Adrenal gland (tissue), 12 donors: ENCODE data around the gene NLRP6. TPM values are rescaled to one million over a fixed set of nuclear protein-coding genes. Genes with fewer than 3 reads are reported as not detected.
A peak's percentile ranks its signal among the peaks of the same experiment; 100 is the strongest.

Source experiments
- DNase-seq, 7 donors: peaks; one replicate each; pipeline ENCODE4 v3.0.0-alpha.2; 2019 to 2020
- H3K27ac ChIP-seq, 5 donors: fragments of 200-600 bp; sonication (generic) in 4 of 5; 1 replicate in 3 of 5; 2 replicates in 2 of 5; pipeline versions ENCODE4 v1.5.1 to v1.8.0; 2016 to 2020; ENCODE audit warnings: mild to moderate bottlenecking in 1 of 5
- H3K27me3 ChIP-seq: fragments of 200-600 bp; 2 replicates; pipeline ENCODE4 v1.8.0; 2021
- H3K36me3 ChIP-seq, 2 donors: fragments of 200-600 bp; replicated peaks in 1 of 2; 1 replicate in 1 of 2; 2 replicates in 1 of 2; pipeline versions ENCODE4 v1.5.1 to v1.8.0; 2018 to 2022
- H3K4me1 ChIP-seq, 2 donors: fragments of 200-600 bp; replicated peaks in 1 of 2; 1 replicate in 1 of 2; 2 replicates in 1 of 2; pipeline versions ENCODE4 v1.5.1 to v1.8.0; 2018 to 2021
- H3K4me3 ChIP-seq, 4 donors: fragments of 200-600 bp; sonication (generic) in 3 of 4; one replicate each; pipeline ENCODE4 v1.5.1; 2016 to 2018
- H3K9me3 ChIP-seq, 3 donors: fragments of 200-600 bp; sonication (generic) in 1 of 3; replicated peaks in 1 of 3; 1 replicate in 2 of 3; 2 replicates in 1 of 3; pipeline versions ENCODE4 v1.5.1 to v1.8.0; 2016 to 2021
- CTCF ChIP-seq, 6 experiments: fragments of 450-650 bp in 4 of 6; fragments of 200-600 bp in 2 of 6; sonication (generic) in 1 of 6; IDR thresholded peaks; 1 replicate in 5 of 6; 2 replicates in 1 of 6; pipeline versions ENCODE4 v1.5.1 to v1.8.0; 2016 to 2021; ENCODE audit warnings: antibody characterized with exemption in 6 of 6, mild to moderate bottlenecking in 2 of 6, moderate library complexity in 1 of 6
- POLR2A ChIP-seq, 2 donors: fragments of 450-650 bp; IDR thresholded peaks; one replicate each; pipeline ENCODE4 v1.6.1; 2017; ENCODE audit warnings: antibody characterized with exemption in 2 of 2, mild to moderate bottlenecking in 2 of 2, moderate library complexity in 1 of 2
- WGBS, 4 donors: extraction: QIAGEN DNeasy Blood & Tissue Kit in 2 of 4; methylation state at CpG; one replicate each; pipeline versions ENCODE4 v1.1.5 to v1.1.7; 2013 to 2017; 5-methylcytosine and 5-hydroxymethylcytosine counted together
- intact Hi-C, 2 donors: fragments of 100-400 bp; cut with DNase I; formaldehyde crosslinking; loops; one replicate each; pipeline versions ENCODE4 v1.14.1 to v1.15.0; 2022 to 2023
- polyA plus RNA-seq, 3 donors: library from polyadenylated mRNA; stranded (reverse); fragments of 200-250 nt in 2 of 3; fragments of 350-450 nt in 1 of 3; fragmentation: Illumina TruSeq in 1 of 3; extraction: RNeasy Lipid Tissue Mini Kit (QIAGEN cat#74804) in 1 of 3; gene quantifications; one replicate each; pipeline ENCODE4 v1.2.3, GENCODE V29; 2013 to 2014
- total RNA-seq, 9 donors: library from RNA; depleted of rRNA in 4 of 9; stranded (reverse); fragments of >200 nt in 4 of 9; fragments of 120-200 nt in 1 of 9; fragmentation: NEBNext Ultra II Directional in 1 of 9; extraction: Animal tissue kit (Norgen Biotek cat#: 25700) in 1 of 9; gene quantifications; one replicate each; pipeline versions ENCODE4 v1.1.0 to v1.2.4, GENCODE V29; 2013 to 2023
- donor health status: healthy with polysubstance abuse.
- donor health status: Bipolar disorder and iron deficiency.
- donor health status: DM: yes; HTN: yes; CAD: no.
- donor health status: DM: no; HTN: no; CAD: no.
- donor health status: DM: no; HTN: no; CAD: no.
- donor health status: DM: yes; HTN: yes; CAD: no.

Gene NLRP6
- total and polyA plus RNA-seq, 12 donors, result 0.14 to 0.69 (median 0.24) TPM; not detected in 5

GRCh38 chr11:256952-257737 is 21.1 kb upstream of the NLRP6 start:
- intact Hi-C loops, result no loop called here
- H3K4me1 ChIP-seq, result no peaks in the 10 kb centered on the region
- H3K36me3 ChIP-seq, result peaks cover 0 to 14% of the 10 kb centered on the region in 2 donors
- no peak for DNase-seq
- no peak overlapping the region for H3K27ac ChIP-seq
- no peaks in the 10 kb centered on the region for H3K9me3 ChIP-seq
- TF ChIP-seq POLR2A (IDR thresholded peaks at IDR 0.05) (no peak), CTCF (IDR thresholded peaks at IDR 0.05) (no peak)
- no peak overlapping the region for H3K4me3 ChIP-seq
- no peaks in the 10 kb centered on the region for H3K27me3 ChIP-seq
- 70 to 81% (median 72%) methylated on average over 11 to 14 of the region's 14 CpGs for WGBS, 4 donors

GRCh38 chr11:257766-258493 is 20.3 kb upstream of the NLRP6 start:
- Histone ChIP-seq H3K9me3 (no peaks in the 10 kb centered on the region), H3K4me3 (no peak overlapping the region), H3K4me1 (no peaks in the 10 kb centered on the region), H3K27ac (no peak overlapping the region), H3K27me3 (no peaks in the 10 kb centered on the region), H3K36me3 (peaks cover 0 to 6% of the 10 kb centered on the region in 2 donors)
- intact Hi-C loops, result no loop called here
- no peak for TF ChIP-seq POLR2A (IDR thresholded peaks at IDR 0.05)
- TF ChIP-seq CTCF (IDR thresholded peaks at IDR 0.05), result peak in 1 of 6 experiments; percentile 11
- peak in 1 of 7 donors; percentile 42 for DNase-seq
- 68 to 79% (median 72%) methylated on average over 11 to 15 of the region's 15 CpGs for WGBS, 4 donors

GRCh38 chr11:259413-259812 is 18.8 kb upstream of the NLRP6 start:
- no peaks in the 10 kb centered on the region for H3K36me3 ChIP-seq
- H3K27ac ChIP-seq, result no peak overlapping the region
- no peaks in the 10 kb centered on the region for H3K9me3 ChIP-seq
- no peak for DNase-seq
- intact Hi-C loops, result no loop called here
- WGBS, 4 donors, result 70 to 72% (median 71%) methylated on average over 8 to 10 of the region's 10 CpGs
- H3K4me1 ChIP-seq, result no peaks in the 10 kb centered on the region
- no peak overlapping the region for H3K4me3 ChIP-seq
- TF ChIP-seq CTCF (IDR thresholded peaks at IDR 0.05) (no peak), POLR2A (IDR thresholded peaks at IDR 0.05) (no peak)
- no peaks in the 10 kb centered on the region for H3K27me3 ChIP-seq

GRCh38 chr11:261624-262023 is 16.6 kb upstream of the NLRP6 start:
- Histone ChIP-seq H3K4me1 (no peaks in the 10 kb centered on the region), H3K27me3 (no peaks in the 10 kb centered on the region), H3K27ac (no peak overlapping the region), H3K36me3 (no peaks in the 10 kb centered on the region), H3K9me3 (no peaks in the 10 kb centered on the region), H3K4me3 (no peak overlapping the region)
- 73 to 89% (median 87%) methylated on average over 4 of the region's 4 CpGs for WGBS, 4 donors
- intact Hi-C loops, result no loop called here
- DNase-seq, result no peak
- TF ChIP-seq POLR2A (IDR thresholded peaks at IDR 0.05), result no peak
- TF ChIP-seq CTCF (IDR thresholded peaks at IDR 0.05), result no peak
